ENCODE measurements around the gene HSD17B11.
"Not testable (repeated sequence)": the region's sequence is repeated elsewhere in the genome, so short reads cannot be mapped to it uniquely, and the experiment has no call there.

HSD17B11 gene

DNA sequence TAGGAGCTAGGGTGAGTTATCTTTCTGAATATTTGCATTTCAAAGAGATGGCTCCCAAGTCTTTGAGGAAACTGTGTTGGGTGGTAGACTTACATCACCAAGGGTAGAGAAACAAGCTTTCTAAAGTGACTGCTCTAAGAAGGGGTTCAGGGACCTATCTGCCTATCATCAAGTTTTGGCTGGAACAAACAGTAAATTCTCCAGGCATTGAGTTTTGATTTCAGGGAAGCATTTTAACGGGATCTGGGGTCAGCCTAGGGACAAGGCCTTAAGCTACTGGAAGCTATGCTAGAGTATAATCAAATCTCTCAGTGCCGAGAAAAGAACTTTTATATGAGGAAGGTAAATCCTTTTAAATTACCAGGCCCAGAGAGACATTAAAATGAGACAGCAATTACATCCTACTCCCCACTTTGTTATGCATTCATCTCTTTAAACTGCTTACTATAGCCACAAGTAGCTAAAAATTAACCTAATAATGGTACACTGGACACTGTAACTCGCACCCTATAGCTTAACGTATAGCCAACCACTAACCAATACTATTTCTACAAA lies 29.4 kb upstream of the HSD17B11 start:
- Histone ChIP-seq H3K27me3 (ENCODE audit: control insufficient read depth in 1 of 2, insufficient read depth in 2 of 2, low read length in 2 of 2) (no peaks in the 10 kb centered on the region), H3K36me3 (ENCODE audit: insufficient read depth, low read length) (no peaks in the 10 kb centered on the region), H3K27ac (ENCODE audit: low read depth, low read length) (no peak overlapping the region), H3K9ac (ENCODE audit: low read length) (no peak overlapping the region), H3K4me1 (ENCODE audit: insufficient read depth, low read length) (peaks cover 15% of the 10 kb centered on the region), H3K9me3 (ENCODE audit: low read length) (no peaks in the 10 kb centered on the region), H3K4me3 (ENCODE audit: low read depth in 1 of 2, low read length in 2 of 2) (no peak overlapping the region)

DNA sequence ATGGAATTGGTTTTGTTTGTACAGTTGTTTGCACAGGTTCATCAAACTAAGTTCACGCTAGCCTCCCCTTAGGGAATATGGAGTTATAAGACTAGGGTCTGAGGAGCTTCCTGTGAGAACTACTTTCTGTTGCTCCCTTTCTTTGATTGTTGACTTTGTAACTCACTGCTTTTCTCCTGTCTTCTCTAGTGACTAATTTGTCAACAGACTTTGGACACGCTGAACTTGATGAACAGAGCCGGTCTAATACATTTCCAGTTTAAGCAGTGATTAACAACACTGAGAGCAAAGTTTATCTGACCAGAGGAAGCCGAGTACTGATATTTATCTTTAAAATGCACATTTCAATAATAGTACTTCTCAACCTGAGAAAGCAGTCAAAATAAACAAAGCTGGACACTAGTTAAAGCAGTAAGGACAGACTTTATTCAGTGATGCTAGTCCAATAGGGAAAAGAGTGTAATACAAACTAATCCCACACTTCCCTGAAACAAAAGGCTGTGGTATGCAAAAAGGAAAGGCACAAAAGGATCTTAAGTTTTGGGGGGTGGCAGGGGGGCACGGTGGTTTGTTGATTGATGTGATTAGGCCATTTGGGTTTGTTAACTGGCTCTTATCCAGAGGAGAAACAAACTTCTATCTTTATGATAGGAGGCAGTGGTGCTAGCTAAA lies 28.7 kb upstream of the HSD17B11 start:
- Histone ChIP-seq H3K27ac (ENCODE audit: low read depth, low read length) (no peak overlapping the region), H3K4me3 (ENCODE audit: low read depth in 1 of 2, low read length in 2 of 2) (no peak overlapping the region), H3K36me3 (ENCODE audit: insufficient read depth, low read length) (no peaks in the 10 kb centered on the region), H3K27me3 (ENCODE audit: control insufficient read depth in 1 of 2, insufficient read depth in 2 of 2, low read length in 2 of 2) (no peaks in the 10 kb centered on the region), H3K9ac (ENCODE audit: low read length) (no peak overlapping the region), H3K4me1 (ENCODE audit: insufficient read depth, low read length) (peaks cover 15% of the 10 kb centered on the region), H3K9me3 (ENCODE audit: low read length) (no peaks in the 10 kb centered on the region)

DNA sequence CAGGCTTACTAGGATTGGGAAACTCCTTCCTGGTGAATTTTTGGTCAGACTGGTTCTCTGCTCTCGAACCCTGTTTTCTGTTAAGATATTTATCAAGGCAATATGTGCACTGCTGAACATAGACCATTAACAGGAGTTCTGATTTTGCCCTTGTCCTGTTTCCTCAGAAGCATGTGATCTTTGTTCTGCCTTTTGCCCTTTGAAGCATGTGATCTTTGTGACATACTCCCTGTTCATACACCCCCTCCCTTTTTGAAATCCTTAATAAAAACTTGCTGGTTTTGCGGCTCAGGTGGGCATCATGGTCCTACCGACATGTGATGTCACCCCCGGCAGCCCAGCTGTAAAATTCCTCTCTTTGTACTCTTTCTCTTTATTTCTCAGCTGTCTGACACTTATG lies 27.4 kb upstream of the HSD17B11 start:
- H3K4me1 ChIP-seq (ENCODE audit: insufficient read depth, low read length); H3K4me3 ChIP-seq (ENCODE audit: low read depth in 1 of 2, low read length in 2 of 2); H3K27me3 ChIP-seq (ENCODE audit: control insufficient read depth in 1 of 2, insufficient read depth in 2 of 2, low read length in 2 of 2); H3K36me3 ChIP-seq (ENCODE audit: insufficient read depth, low read length); H3K9me3 ChIP-seq (ENCODE audit: low read length); H3K9ac ChIP-seq (ENCODE audit: low read length); H3K27ac ChIP-seq (ENCODE audit: low read depth, low read length): not testable (repeated sequence)

DNA sequence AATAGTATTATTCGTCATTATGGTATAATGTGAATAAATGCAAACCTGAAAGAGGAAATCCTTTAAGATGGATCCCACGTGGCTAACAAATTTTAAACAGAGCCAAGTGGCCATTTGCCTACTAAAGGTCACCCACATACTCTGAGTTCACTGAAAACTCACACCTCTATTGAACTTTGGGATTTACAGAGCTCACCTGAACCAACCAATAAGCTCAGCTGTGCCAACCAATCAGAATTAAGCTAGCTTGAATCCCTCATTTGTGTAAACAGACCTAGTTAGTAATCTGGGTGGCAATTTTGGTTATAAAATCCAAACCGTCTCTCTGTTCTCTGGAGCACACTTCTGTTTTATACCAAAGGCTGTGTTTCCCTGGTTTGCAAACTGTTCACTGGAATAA lies 26.0 kb upstream of the HSD17B11 start:
- H3K4me3 ChIP-seq (ENCODE audit: low read depth in 1 of 2, low read length in 2 of 2) = no peak overlapping the region
- H3K4me1 ChIP-seq (ENCODE audit: insufficient read depth, low read length) = peaks cover 8% of the 10 kb centered on the region
- H3K27ac ChIP-seq (ENCODE audit: low read depth, low read length) = no peak overlapping the region
- no peaks in the 10 kb centered on the region for H3K27me3 ChIP-seq (ENCODE audit: control insufficient read depth in 1 of 2, insufficient read depth in 2 of 2, low read length in 2 of 2)
- no peaks in the 10 kb centered on the region for H3K9me3 ChIP-seq (ENCODE audit: low read length)
- H3K36me3 ChIP-seq (ENCODE audit: insufficient read depth, low read length) = no peaks in the 10 kb centered on the region
- no peak overlapping the region for H3K9ac ChIP-seq (ENCODE audit: low read length)

DNA sequence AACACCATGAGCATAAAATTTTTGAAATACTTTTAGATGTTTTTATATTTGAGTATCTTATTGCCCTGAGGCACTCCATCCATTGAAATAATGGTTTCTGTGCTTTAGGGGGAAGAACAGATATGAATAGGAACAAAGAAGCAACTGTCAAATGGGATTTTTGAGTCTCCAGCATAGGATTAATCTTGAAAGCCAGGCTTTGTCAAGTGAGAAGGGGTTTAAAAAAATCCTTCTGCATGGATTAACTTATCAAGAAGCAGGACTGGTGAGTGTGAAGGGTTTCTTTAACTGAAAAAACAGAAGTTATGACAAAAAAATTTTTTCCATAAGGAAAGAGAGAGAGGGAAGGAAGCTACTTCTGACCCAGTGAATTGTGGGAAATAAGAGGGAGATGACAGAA lies 23.8 kb upstream of the HSD17B11 start:
- Histone ChIP-seq H3K4me1 (ENCODE audit: insufficient read depth, low read length) (no peaks in the 10 kb centered on the region), H3K36me3 (ENCODE audit: insufficient read depth, low read length) (no peaks in the 10 kb centered on the region), H3K9ac (ENCODE audit: low read length) (no peak overlapping the region), H3K27ac (ENCODE audit: low read depth, low read length) (no peak overlapping the region), H3K4me3 (ENCODE audit: low read depth in 1 of 2, low read length in 2 of 2) (no peak overlapping the region), H3K9me3 (ENCODE audit: low read length) (no peaks in the 10 kb centered on the region), H3K27me3 (ENCODE audit: control insufficient read depth in 1 of 2, insufficient read depth in 2 of 2, low read length in 2 of 2) (no peaks in the 10 kb centered on the region)

DNA sequence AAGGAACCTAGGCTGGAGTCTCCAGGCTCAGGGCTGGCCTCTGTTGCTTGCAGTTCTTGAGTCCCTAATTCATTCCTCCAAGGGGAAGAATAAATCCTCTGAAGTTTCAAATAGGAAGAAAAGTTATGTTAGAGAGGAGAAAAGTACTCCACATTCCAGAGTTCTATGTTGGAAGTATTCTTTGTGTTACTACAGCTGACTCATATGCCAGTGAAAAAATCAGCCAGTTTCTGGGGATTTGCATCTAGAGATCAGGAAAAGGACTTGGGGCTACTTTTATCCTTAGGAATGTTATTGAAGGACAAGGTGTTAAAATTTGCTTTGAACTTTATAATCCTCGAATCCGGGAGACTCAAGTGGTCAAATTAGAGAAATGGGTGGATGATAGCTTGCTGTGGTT lies 19.7 kb upstream of the HSD17B11 start:
- H3K36me3 ChIP-seq (ENCODE audit: insufficient read depth, low read length) = no peaks in the 10 kb centered on the region
- no peak overlapping the region for H3K27ac ChIP-seq (ENCODE audit: low read depth, low read length)
- H3K27me3 ChIP-seq (ENCODE audit: control insufficient read depth in 1 of 2, insufficient read depth in 2 of 2, low read length in 2 of 2) = no peaks in the 10 kb centered on the region
- H3K4me3 ChIP-seq (ENCODE audit: low read depth in 1 of 2, low read length in 2 of 2) = no peak overlapping the region
- H3K9me3 ChIP-seq (ENCODE audit: low read length) = no peaks in the 10 kb centered on the region
- H3K4me1 ChIP-seq (ENCODE audit: insufficient read depth, low read length) = no peaks in the 10 kb centered on the region
- no peak overlapping the region for H3K9ac ChIP-seq (ENCODE audit: low read length)

DNA sequence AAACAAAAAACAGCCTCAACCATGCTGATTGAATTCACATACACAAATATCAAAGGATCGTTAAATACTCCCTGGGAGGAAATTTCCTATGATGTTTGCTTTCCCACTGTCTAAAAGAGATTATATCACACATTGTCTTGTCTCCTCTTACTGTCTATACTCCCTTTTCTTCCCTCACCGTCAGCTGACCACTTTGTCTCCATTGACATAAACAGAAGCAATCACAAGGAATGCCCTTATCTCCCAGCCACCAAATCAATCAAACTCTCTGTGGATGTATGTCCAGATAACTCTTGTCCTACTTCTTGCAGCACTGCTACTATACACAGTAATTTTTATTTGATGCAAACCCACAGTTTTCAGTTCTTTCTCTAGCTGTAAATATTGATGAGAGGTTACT lies 19.2 kb upstream of the HSD17B11 start:
- Histone ChIP-seq H3K9ac (ENCODE audit: low read length) (no peak overlapping the region), H3K27ac (ENCODE audit: low read depth, low read length) (no peak overlapping the region), H3K9me3 (ENCODE audit: low read length) (no peaks in the 10 kb centered on the region), H3K4me3 (ENCODE audit: low read depth in 1 of 2, low read length in 2 of 2) (no peak overlapping the region), H3K36me3 (ENCODE audit: insufficient read depth, low read length) (no peaks in the 10 kb centered on the region), H3K27me3 (ENCODE audit: control insufficient read depth in 1 of 2, insufficient read depth in 2 of 2, low read length in 2 of 2) (no peaks in the 10 kb centered on the region), H3K4me1 (ENCODE audit: insufficient read depth, low read length) (no peaks in the 10 kb centered on the region)

DNA sequence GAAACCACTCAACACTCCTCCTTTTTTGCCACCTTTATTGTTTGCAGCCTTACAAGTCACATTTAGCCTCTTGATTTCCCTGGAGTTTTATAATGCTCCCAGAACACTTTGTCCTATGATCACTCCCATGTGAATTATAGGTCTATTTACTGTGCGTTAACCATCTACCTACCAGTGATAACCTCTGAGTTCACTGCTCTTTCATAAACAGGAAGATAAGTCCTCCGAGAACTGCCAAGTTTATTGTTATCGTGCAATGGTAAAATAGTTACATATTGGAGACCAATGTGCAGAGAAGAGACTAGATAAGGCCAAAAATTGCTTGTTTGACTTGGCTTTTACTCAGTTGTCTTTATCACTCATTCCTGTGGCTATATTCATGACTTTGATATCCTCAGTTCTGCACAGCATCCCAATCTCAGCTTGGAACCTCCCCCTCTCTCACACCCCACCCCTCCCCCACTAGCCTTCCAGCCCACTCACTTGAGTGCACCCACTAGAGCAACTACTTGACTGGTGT lies 18.5 kb upstream of the HSD17B11 start:
- Histone ChIP-seq H3K9ac (ENCODE audit: low read length) (no peak overlapping the region), H3K9me3 (ENCODE audit: low read length) (no peaks in the 10 kb centered on the region), H3K27ac (ENCODE audit: low read depth, low read length) (no peak overlapping the region), H3K27me3 (ENCODE audit: control insufficient read depth in 1 of 2, insufficient read depth in 2 of 2, low read length in 2 of 2) (no peaks in the 10 kb centered on the region), H3K4me1 (ENCODE audit: insufficient read depth, low read length) (no peaks in the 10 kb centered on the region), H3K4me3 (ENCODE audit: low read depth in 1 of 2, low read length in 2 of 2) (no peak overlapping the region), H3K36me3 (ENCODE audit: insufficient read depth, low read length) (no peaks in the 10 kb centered on the region)

DNA sequence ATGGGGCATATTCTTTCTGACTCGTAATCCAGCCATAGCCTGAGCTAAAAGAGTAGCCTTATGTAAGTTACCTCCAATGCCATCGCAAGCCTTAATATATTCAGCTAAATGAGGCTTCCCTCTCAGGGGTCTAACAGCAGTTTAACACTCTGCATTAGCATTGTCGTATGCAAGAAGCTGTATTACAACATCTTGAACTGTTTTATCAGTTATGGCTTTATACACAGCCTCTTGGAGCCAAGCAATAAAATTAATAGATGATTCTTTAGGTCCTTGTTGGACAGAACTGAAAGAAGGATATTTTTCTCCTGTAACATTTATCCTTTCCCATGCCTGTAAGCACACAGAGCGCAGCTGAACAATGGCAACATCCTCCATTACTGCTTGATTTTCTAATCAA lies 15.9 kb upstream of the HSD17B11 start:
- H3K27ac ChIP-seq (ENCODE audit: low read depth, low read length); H3K4me3 ChIP-seq (ENCODE audit: low read depth in 1 of 2, low read length in 2 of 2); H3K9me3 ChIP-seq (ENCODE audit: low read length); H3K4me1 ChIP-seq (ENCODE audit: insufficient read depth, low read length); H3K36me3 ChIP-seq (ENCODE audit: insufficient read depth, low read length); H3K27me3 ChIP-seq (ENCODE audit: control insufficient read depth in 1 of 2, insufficient read depth in 2 of 2, low read length in 2 of 2); H3K9ac ChIP-seq (ENCODE audit: low read length): not testable (repeated sequence)

DNA sequence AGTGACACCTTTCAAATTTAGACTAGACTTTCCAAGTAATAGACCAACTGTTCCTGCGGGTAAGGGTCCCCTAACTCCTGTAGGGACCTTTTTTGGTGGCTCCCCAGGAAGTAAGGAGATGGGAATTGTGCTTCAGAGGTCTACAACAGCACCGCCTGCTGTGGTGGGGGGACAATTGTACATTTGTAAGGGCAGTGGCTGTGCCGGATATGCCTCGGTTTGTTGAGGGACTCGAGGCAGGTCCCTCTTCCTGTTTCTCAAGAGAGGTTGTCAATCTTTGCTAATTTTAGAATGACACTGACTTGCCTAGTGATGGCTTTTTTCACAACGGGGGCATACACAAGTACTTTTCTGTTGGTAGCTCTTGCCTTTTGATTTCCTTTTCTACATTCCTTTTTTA lies 15.5 kb upstream of the HSD17B11 start:
- Histone ChIP-seq H3K27me3 (ENCODE audit: control insufficient read depth in 1 of 2, insufficient read depth in 2 of 2, low read length in 2 of 2) (no peaks in the 10 kb centered on the region), H3K36me3 (ENCODE audit: insufficient read depth, low read length) (no peaks in the 10 kb centered on the region), H3K27ac (ENCODE audit: low read depth, low read length) (no peak overlapping the region)

DNA sequence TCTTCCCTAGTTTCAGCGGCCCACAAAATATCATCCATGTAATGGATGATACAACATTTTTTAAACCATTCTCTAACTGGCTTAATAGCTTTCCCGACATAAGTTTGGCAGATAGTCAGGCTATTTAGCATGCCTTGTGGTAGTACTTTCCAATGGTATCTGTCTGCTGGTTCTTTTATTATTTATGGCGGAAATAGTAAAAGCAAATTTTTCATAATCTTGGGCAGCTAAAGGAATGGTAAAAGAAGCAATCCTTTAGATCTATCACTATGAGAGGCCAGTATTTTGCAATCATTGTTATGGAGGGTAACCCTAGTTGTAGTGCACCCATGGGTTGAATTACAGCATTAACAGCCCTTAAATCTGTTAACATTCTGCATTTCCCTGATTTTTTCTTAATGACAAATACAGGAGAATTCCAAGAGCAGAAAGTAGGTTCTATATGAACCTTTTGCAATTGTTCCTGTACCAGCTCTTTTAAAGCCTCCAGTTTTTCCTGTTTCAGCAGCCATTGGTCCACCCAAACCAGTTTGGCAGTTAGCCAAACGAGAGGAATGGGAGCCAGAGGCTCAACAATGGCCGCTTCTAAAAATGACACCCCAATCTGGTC lies 14.3 kb upstream of the HSD17B11 start:
- H3K9me3 ChIP-seq (ENCODE audit: low read length) = no peaks in the 10 kb centered on the region
- H3K9ac ChIP-seq (ENCODE audit: low read length) = no peak overlapping the region
- no peak overlapping the region for H3K4me3 ChIP-seq (ENCODE audit: low read depth in 1 of 2, low read length in 2 of 2)
- no peaks in the 10 kb centered on the region for H3K36me3 ChIP-seq (ENCODE audit: insufficient read depth, low read length)
- no peaks in the 10 kb centered on the region for H3K27me3 ChIP-seq (ENCODE audit: control insufficient read depth in 1 of 2, insufficient read depth in 2 of 2, low read length in 2 of 2)
- no peaks in the 10 kb centered on the region for H3K4me1 ChIP-seq (ENCODE audit: insufficient read depth, low read length)
- H3K27ac ChIP-seq (ENCODE audit: low read depth, low read length) = no peak overlapping the region

More for the DNA sequence above, 15.5 kb upstream of the HSD17B11 start:
- Histone ChIP-seq H3K9me3 (ENCODE audit: low read length) (no peaks in the 10 kb centered on the region), H3K4me3 (ENCODE audit: low read depth in 1 of 2, low read length in 2 of 2) (no peak overlapping the region), H3K4me1 (ENCODE audit: insufficient read depth, low read length) (no peaks in the 10 kb centered on the region), H3K9ac (ENCODE audit: low read length) (no peak overlapping the region)

DNA sequence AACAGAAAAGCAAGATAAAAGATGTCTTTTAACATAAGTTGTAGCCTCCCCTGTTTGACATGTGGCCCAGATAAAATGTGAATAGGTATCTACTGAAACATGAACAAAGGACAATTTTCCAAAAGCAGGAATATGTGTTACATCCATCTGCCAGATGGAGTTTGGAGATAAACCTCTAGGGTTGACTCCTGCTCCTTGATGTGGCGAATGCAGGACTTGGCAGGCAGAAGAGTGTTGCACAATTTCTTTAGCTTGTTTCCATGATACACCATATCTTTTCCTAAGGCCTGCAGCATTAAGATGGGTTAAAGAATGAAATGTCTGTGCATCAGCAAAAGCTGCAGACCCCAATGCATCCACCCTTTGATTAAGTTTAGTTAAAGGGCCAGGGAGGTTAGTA lies 12.7 kb upstream of the HSD17B11 start:
- not testable (repeated sequence) for H3K27ac ChIP-seq (ENCODE audit: low read depth, low read length); H3K9ac ChIP-seq (ENCODE audit: low read length); H3K4me1 ChIP-seq (ENCODE audit: insufficient read depth, low read length); H3K9me3 ChIP-seq (ENCODE audit: low read length); H3K4me3 ChIP-seq (ENCODE audit: low read depth in 1 of 2, low read length in 2 of 2); H3K36me3 ChIP-seq (ENCODE audit: insufficient read depth, low read length); H3K27me3 ChIP-seq (ENCODE audit: control insufficient read depth in 1 of 2, insufficient read depth in 2 of 2, low read length in 2 of 2)

All from muscle layer of colon (tissue), 2 donors.